HG03280 (cell line): ENCODE measurements around the gene FRY.
"Not testable (repeated sequence)": the region's sequence is repeated elsewhere in the genome, so short reads cannot be mapped to it uniquely, and the experiment has no call there.

Experiments used
- ATAC-seq: cut with Tn5 transposase; IDR thresholded peaks from one replicate; pipeline ENCODE4 v1.9.1; 2021; ENCODE audit warnings: mild to moderate bottlenecking, moderate library complexity; ENCODE audit not compliant: unreplicated experiment

The FRY gene

GRCh38 chr13:32040052-32040642, 8.6 kb downstream of the FRY start:
- no peak for ATAC-seq

- no peak for ATAC-seq
These were observed 9.1 kb downstream of the FRY start for GRCh38 chr13:32040689-32041088.

- peak; percentile 52 for ATAC-seq
These were observed 9.9 kb downstream of the FRY start for GRCh38 chr13:32041429-32041828.

GRCh38 chr13:32042551-32042950, 11.0 kb downstream of the FRY start:
- no peak for ATAC-seq

- ATAC-seq: no peak
These were observed 12.9 kb downstream of the FRY start for GRCh38 chr13:32044446-32044845.

- no peak for ATAC-seq
These were observed 14.0 kb downstream of the FRY start for GRCh38 chr13:32045537-32045936.

GRCh38 chr13:32045982-32046785, 14.6 kb downstream of the FRY start:
- ATAC-seq: no peak

GRCh38 chr13:32047088-32047487, 15.5 kb downstream of the FRY start:
- ATAC-seq: no peak

GRCh38 chr13:32047793-32048192, 16.2 kb downstream of the FRY start:
- no peak for ATAC-seq

- ATAC-seq: no peak
These were observed 17.2 kb downstream of the FRY start for GRCh38 chr13:32048816-32049215.

- ATAC-seq: no peak
These were observed 19.6 kb downstream of the FRY start for GRCh38 chr13:32051156-32051555.

GRCh38 chr13:32056316-32056715, 24.7 kb downstream of the FRY start:
- no peak for ATAC-seq

- ATAC-seq: not testable (repeated sequence)
These were observed 25.8 kb downstream of the FRY start for GRCh38 chr13:32057325-32057724.

GRCh38 chr13:32059511-32059984, 28.0 kb downstream of the FRY start:
- no peak for ATAC-seq

GRCh38 chr13:32060401-32060878, 28.9 kb downstream of the FRY start:
- no peak for ATAC-seq

GRCh38 chr13:32063619-32064233, 32.2 kb downstream of the FRY start:
- ATAC-seq: no peak

- no peak for ATAC-seq
These were observed 35.8 kb downstream of the FRY start for GRCh38 chr13:32067149-32067961.

GRCh38 chr13:32068255-32068654, 36.7 kb downstream of the FRY start:
- no peak for ATAC-seq

GRCh38 chr13:32073180-32073864, 41.7 kb downstream of the FRY start:
- no peak for ATAC-seq

GRCh38 chr13:32075170-32075851, 43.7 kb downstream of the FRY start:
- ATAC-seq: no peak
